A673 (cell line): ENCODE data around the gene ANOS1. TPM values are rescaled to one million over a fixed set of nuclear protein-coding genes. Genes with fewer than 3 reads are reported as not detected.

Experiments used
- BruUV-seq: library from RNA; stranded (reverse); fragments of 400-500 nt; replicated peaks from 2 replicates; lab custom pipeline; 2021; lab: Mats Ljungman, UMichigan
- CTCF ChIA-PET: fragments of 300-600 bp; sonication (Branson Sonifier 250); formaldehyde crosslinking; loops from one replicate; lab custom pipeline; 2022; ENCODE audit warnings: antibody characterized with exemption; lab: Charles Lee
- POLR2A ChIA-PET: fragments of 300-600 bp; sonication (Branson Sonifier 250); formaldehyde crosslinking; loops from one replicate; lab custom pipeline; 2022; ENCODE audit warnings: antibody characterized with exemption; ENCODE audit not compliant: low non-redundant PET; lab: Charles Lee
- DNase-seq: peaks from one replicate; pipeline ENCODE4 v3.0.0-alpha.2; 2015; ENCODE audit warnings: low spot score
- H3K27ac ChIP-seq: fragments of 200-600 bp; sonication (generic); 2 replicates; pipeline ENCODE4 v1.5.1; 2016; ENCODE audit warnings: mixed run types, low read depth, mild to moderate bottlenecking, mixed read lengths, antibody characterized with exemption, low read length; ENCODE audit not compliant: poor library complexity, severe bottlenecking
- H3K27me3 ChIP-seq: fragments of 200-600 bp; sonication (generic); replicated peaks from 2 replicates; pipeline ENCODE4 v1.6.1; 2017; ENCODE audit warnings: mixed run types, low read depth, mild to moderate bottlenecking, mixed read lengths, antibody characterized with exemption, low read length; ENCODE audit not compliant: insufficient read depth, poor library complexity
- H3K36me3 ChIP-seq: fragments of 200-600 bp; sonication (generic); 2 replicates; pipeline ENCODE4 v1.6.1; 2016; ENCODE audit warnings: mixed run types, mild to moderate bottlenecking, mixed read lengths, antibody characterized with exemption, low read length; ENCODE audit not compliant: insufficient read depth, poor library complexity, severe bottlenecking
- H3K4me1 ChIP-seq: fragments of 200-600 bp; sonication (generic); 2 replicates; pipeline ENCODE4 v1.6.1; 2017; ENCODE audit warnings: mixed run types, mild to moderate bottlenecking, mixed read lengths, antibody characterized with exemption, low read length; ENCODE audit not compliant: insufficient read depth, poor library complexity, severe bottlenecking
- H3K4me3 ChIP-seq: fragments of 200-600 bp; sonication (generic); 2 replicates; pipeline ENCODE4 v1.5.1; 2016; ENCODE audit warnings: low read depth, mixed run types, mild to moderate bottlenecking, mixed read lengths, low read length; ENCODE audit not compliant: poor library complexity, severe bottlenecking
- H3K9me3 ChIP-seq: fragments of 200-600 bp; sonication (generic); 2 replicates; pipeline ENCODE4 v1.6.1; 2016; ENCODE audit warnings: mixed run types, low read depth, mild to moderate bottlenecking, mixed read lengths, antibody characterized with exemption, low read length; ENCODE audit not compliant: poor library complexity, severe bottlenecking
- CTCF ChIP-seq: fragments of 300-800, 200-600 bp; sonication (generic); conservative IDR thresholded peaks from 2 replicates; pipeline ENCODE4 v1.5.1; 2017; ENCODE audit warnings: low read depth, mild to moderate bottlenecking, antibody characterized with exemption, low read length, moderate library complexity, mixed read lengths
- EZH2 ChIP-seq: fragments of 200-600 bp; sonication (generic); IDR thresholded peaks from 2 replicates; pipeline ENCODE4 v1.6.1; 2017; ENCODE audit warnings: borderline replicate concordance, low read depth, mild to moderate bottlenecking, mixed read lengths, antibody characterized with exemption, low read length; ENCODE audit not compliant: poor library complexity, severe bottlenecking
- intact Hi-C: fragments of 100-400 bp; cut with micrococcal nuclease; formaldehyde crosslinking; loops from one replicate; pipeline ENCODE4 v1.10.0; 2022; ENCODE audit not compliant: unreplicated experiment
- total RNA-seq: library from RNA; stranded (reverse); gene quantifications from 2 replicates; pipeline ENCODE4 v1.2.3, GENCODE V29; 2021

ANOS1 gene
- total RNA-seq, 1 experiment from 2014 or later: 0.06 TPM

GRCh38 chrX:8484360-8484949 lies 247.5 kb downstream of the ANOS1 start:
- no TSS peak for BruUV-seq
- ChIA-PET CTCF (no interaction called here), POLR2A (no interaction called here)
- intact Hi-C loops: no loop called here
- H3K27ac ChIP-seq: no peak overlapping the region
- no peaks in the 10 kb centered on the region for H3K27me3 ChIP-seq
- H3K36me3 ChIP-seq: no peaks in the 10 kb centered on the region
- H3K9me3 ChIP-seq: no peaks in the 10 kb centered on the region
- TF ChIP-seq CTCF: no peak
- TF ChIP-seq EZH2: no peak
- DNase-seq: no peak
- no peaks in the 10 kb centered on the region for H3K4me1 ChIP-seq
- no peak overlapping the region for H3K4me3 ChIP-seq

Other genes with a start within 250 kb of the ANOS1 start
- not detected in 2 replicates for gene FAM9A, start 69.2 kb upstream of the ANOS1 start, total RNA-seq